HEK293 (cell line): ENCODE measurements around the gene BTG2.

Experiments
- GLI2 ChIP-seq: fragments of 450-650 bp; formaldehyde crosslinking; IDR thresholded peaks from 2 replicates; pipeline ENCODE4; 2017; ENCODE audit warnings: missing biosample characterization, missing genetic modification characterization, low read depth, borderline replicate concordance
- YY1 ChIP-seq: fragments of 450-650 bp; formaldehyde crosslinking; IDR thresholded peaks from 2 replicates; pipeline ENCODE4 v1.5.1; 2018; ENCODE audit warnings: missing biosample characterization, missing genetic modification characterization
- ZEB2 ChIP-seq: fragments of 450-650 bp; formaldehyde crosslinking; IDR thresholded peaks from 2 replicates; pipeline ENCODE4 v1.5.1; 2016; ENCODE audit warnings: missing biosample characterization, missing genetic modification characterization
- ZFP37 ChIP-seq: fragments of 450-650 bp; formaldehyde crosslinking; IDR thresholded peaks from 2 replicates; pipeline ENCODE4 v1.5.1; 2016; ENCODE audit warnings: missing biosample characterization, missing genetic modification characterization
- ZNF23 ChIP-seq: fragments of 450-650 bp; formaldehyde crosslinking; IDR thresholded peaks from 2 replicates; pipeline ENCODE4 v1.5.1; 2016; ENCODE audit warnings: missing biosample characterization, missing genetic modification characterization, borderline replicate concordance
- ZNF274 ChIP-seq, 2 experiments: fragments of 200-500 bp in 1 of 2; fragments of 450-650 bp in 1 of 2; sonication (Bioruptor generic) in 1 of 2; formaldehyde crosslinking in 1 of 2; IDR thresholded peaks; 2 replicates each; pipeline versions ENCODE4 v1.5.1 to v1.6.1; 2014 to 2016; ENCODE audit warnings: borderline replicate concordance in 1 of 2, inconsistent platforms in 1 of 2, low read length in 1 of 2, missing biosample characterization in 1 of 2, missing genetic modification characterization in 1 of 2
- ZNF473 ChIP-seq: fragments of 450-650 bp; formaldehyde crosslinking; IDR thresholded peaks from 2 replicates; pipeline ENCODE4 v1.5.1; 2017; ENCODE audit warnings: missing biosample characterization, missing genetic modification characterization
- ZNF549 ChIP-seq: fragments of 450-650 bp; IDR thresholded peaks from 2 replicates; pipeline ENCODE4 v1.5.1; 2018; ENCODE audit warnings: missing biosample characterization, missing genetic modification characterization, mild to moderate bottlenecking, inconsistent platforms, moderate library complexity
- ZNF792 ChIP-seq: fragments of 450-650 bp; formaldehyde crosslinking; IDR thresholded peaks from 2 replicates; pipeline ENCODE4 v1.5.1; 2016; ENCODE audit warnings: missing biosample characterization, missing genetic modification characterization
- TF ChIP-seq, protein P1 (sequence below): fragments of 450-650 bp; IDR thresholded peaks from 2 replicates; pipeline ENCODE4 v1.5.1; 2018; ENCODE audit warnings: missing biosample characterization, mild to moderate bottlenecking, missing genetic modification characterization
- TF ChIP-seq, protein P2 (sequence below): fragments of 450-650 bp; formaldehyde crosslinking; IDR thresholded peaks from 2 replicates; pipeline ENCODE4 v1.5.1; 2016; ENCODE audit warnings: missing biosample characterization, missing genetic modification characterization

DNA sequence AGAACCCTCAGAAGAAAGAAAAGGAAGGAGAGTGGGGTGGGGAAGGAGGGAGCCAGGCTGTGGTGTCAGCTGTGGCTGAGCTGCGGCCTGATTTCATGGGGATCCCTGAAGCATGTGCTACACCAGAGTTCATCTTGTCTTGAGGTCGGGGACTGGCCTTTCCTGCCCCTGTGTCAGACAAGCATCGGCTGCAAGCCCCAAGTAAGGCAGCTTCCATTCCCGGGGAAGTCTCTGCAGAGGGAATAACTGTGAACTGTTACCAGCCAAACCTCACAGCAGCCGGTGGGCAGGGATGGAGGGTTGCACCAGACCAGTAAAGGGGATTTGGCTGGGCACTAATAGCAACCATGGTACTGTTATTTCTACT lies 35.7 kb upstream of the BTG2 start:
- no peak for TF ChIP-seq ZEB2 (tag by site-specific recombination)
- TF ChIP-seq, protein P1, sequence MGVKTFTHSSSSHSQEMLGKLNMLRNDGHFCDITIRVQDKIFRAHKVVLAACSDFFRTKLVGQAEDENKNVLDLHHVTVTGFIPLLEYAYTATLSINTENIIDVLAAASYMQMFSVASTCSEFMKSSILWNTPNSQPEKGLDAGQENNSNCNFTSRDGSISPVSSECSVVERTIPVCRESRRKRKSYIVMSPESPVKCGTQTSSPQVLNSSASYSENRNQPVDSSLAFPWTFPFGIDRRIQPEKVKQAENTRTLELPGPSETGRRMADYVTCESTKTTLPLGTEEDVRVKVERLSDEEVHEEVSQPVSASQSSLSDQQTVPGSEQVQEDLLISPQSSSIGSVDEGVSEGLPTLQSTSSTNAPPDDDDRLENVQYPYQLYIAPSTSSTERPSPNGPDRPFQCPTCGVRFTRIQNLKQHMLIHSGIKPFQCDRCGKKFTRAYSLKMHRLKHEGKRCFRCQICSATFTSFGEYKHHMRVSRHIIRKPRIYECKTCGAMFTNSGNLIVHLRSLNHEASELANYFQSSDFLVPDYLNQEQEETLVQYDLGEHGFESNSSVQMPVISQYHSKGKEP (tag by site-specific recombination): no peak
- TF ChIP-seq ZNF473: no peak
- TF ChIP-seq ZNF23 (tag by site-specific recombination): no peak
- no peak for TF ChIP-seq ZNF792
- TF ChIP-seq, protein P2, sequence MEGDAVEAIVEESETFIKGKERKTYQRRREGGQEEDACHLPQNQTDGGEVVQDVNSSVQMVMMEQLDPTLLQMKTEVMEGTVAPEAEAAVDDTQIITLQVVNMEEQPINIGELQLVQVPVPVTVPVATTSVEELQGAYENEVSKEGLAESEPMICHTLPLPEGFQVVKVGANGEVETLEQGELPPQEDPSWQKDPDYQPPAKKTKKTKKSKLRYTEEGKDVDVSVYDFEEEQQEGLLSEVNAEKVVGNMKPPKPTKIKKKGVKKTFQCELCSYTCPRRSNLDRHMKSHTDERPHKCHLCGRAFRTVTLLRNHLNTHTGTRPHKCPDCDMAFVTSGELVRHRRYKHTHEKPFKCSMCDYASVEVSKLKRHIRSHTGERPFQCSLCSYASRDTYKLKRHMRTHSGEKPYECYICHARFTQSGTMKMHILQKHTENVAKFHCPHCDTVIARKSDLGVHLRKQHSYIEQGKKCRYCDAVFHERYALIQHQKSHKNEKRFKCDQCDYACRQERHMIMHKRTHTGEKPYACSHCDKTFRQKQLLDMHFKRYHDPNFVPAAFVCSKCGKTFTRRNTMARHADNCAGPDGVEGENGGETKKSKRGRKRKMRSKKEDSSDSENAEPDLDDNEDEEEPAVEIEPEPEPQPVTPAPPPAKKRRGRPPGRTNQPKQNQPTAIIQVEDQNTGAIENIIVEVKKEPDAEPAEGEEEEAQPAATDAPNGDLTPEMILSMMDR (tag by site-specific recombination): no peak
- no peak for TF ChIP-seq YY1 (tag by site-specific recombination)
- no peak for TF ChIP-seq ZNF549 (tag by site-specific recombination)
- no peak for TF ChIP-seq ZFP37 (tag by site-specific recombination)
- no peak for TF ChIP-seq GLI2
- TF ChIP-seq ZNF274 (IDR thresholded peaks at IDR 0.05; ENCODE audit: low read length): no peak
- no peak for TF ChIP-seq ZNF274 (tag by site-specific recombination; IDR thresholded peaks at IDR 0.05; ENCODE audit: borderline replicate concordance)
